ENCODE data around the gene SORCS2.

Gene SORCS2

DNA sequence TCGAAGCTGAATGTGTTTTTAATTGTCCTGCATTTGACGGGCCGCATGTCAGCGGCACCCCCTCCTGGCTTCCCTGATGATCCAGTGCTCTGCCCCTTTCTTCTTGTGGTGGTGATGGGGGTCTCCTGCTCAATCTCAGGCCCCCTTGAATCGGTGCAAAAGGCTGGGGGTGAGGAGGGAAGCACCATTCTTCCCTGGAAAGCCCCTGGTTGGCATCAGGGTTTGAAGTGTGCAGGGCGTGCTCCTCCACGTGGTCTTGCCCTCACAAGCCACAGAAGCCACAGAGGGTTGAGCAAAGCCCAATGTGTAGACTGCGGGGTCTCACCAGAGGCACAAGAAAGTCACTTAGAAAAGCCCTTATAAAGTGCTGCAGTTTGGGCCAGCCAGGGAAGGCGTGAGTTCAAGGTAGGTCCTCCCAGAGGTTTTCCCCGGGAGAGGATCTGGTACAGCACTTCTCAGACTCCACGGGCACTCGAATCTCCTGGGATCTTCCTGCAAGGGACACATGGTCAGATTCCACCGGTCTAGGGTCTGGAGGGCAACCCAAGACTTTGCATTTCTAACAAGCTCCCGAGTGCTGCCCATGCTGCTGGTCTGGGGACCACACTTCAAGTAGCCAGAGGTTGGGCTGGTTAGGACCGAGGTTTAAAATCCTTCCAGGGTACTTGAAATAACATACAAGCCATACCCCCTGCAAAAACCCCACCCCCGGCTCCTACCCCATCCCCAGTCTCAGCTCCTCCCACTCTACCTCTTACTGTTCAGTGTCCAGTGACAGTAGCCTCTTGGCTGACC is 207.3 kb downstream of the SORCS2 start:
- no peak for DNase-seq (ENCODE audit: low read depth in 1 of 2, low spot score in 1 of 2)

DNA sequence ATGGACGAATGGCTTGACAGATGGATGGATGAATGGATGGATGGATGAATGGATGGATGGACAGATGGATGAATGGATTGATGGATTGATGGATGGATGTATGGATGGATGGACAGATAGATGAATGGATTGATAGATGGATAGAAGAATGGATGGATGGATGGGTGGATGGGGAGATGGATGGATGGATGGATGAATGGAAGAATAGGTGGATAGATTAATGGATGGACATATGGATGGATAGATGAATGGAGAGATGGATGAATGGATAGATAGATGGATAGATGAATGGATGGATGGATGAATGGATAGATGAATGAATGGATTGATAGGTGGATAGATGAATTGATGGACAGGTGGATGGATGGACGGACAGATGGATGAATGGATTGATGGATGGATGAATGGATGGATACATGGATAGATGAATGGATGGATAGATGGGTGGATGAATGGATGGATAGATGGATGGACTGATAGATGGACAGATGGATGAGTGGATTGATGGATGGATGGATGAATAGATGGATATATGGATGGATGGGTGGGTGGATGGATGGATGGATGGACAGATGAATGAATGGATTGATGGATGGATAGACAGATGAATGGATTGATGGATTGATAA is 208.4 kb downstream of the SORCS2 start:
- no peak for DNase-seq (ENCODE audit: low read depth in 1 of 2, low spot score in 1 of 2)

DNA sequence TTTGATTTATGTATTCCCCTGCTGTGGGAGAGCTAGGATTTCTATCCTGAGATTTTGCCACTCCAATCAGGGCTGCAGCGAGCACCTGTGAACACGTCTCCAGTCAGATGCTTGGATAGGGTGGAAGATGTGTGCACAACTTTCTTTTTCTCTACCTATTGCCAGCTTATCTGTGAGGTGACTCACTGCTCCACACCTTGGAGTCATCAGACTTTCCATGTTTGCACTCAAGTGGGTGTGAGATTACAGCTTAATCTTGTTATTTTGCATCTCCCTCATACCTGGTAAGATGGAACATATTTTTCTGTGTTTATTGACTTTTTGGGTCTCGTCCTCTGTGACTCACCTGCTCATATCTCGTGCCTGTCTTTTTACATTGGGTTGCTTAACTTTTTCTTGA is 210.2 kb downstream of the SORCS2 start:
- no peak for DNase-seq (ENCODE audit: low read depth in 1 of 2, low spot score in 1 of 2)

DNA sequence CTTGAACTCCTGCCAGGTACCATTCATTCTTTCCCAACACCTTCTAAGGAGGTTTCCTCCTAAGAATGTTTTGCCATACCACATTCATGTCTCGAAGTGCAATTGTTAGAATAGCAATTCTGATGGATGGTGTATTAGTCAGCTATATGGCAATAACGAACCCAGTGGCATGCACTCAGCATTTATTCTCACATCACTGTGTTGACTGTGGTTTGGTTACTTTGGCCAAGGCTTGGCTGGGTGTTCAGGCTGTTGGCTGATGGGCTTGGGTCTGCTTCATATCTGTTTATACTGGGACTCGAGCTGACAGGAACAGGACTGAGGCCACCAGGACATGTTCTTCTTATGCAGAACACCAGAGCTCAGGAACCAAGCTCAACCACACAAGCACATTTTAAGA is 210.7 kb downstream of the SORCS2 start:
- DNase-seq (ENCODE audit: low read depth in 1 of 2, low spot score in 1 of 2): no peak

- no peak for DNase-seq (ENCODE audit: low read depth in 1 of 2, low spot score in 1 of 2)
Observed at GRCh38 chr4:7408166-7408565, 215.8 kb downstream of the SORCS2 start.

DNA sequence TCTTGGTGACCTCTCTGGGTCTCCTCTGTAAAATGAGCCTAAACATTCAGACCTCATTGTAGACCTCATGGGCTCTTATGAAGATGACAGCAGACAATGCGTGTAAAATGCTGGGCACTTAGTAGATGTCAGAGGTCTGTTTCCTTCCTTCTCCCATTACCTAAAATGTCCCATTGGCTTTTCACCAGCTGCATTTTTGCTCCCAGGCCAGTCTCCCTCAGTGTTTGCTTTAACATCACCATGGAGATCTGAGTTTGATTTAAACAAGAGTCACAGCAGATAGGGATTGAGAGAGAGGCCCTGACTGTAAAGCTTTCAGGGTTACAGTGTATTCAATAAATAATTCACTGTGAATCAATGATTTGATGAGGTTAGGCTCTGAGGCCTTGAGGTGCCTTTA is 218.1 kb downstream of the SORCS2 start:
- no peak for DNase-seq (ENCODE audit: low read depth in 1 of 2, low spot score in 1 of 2)

DNA sequence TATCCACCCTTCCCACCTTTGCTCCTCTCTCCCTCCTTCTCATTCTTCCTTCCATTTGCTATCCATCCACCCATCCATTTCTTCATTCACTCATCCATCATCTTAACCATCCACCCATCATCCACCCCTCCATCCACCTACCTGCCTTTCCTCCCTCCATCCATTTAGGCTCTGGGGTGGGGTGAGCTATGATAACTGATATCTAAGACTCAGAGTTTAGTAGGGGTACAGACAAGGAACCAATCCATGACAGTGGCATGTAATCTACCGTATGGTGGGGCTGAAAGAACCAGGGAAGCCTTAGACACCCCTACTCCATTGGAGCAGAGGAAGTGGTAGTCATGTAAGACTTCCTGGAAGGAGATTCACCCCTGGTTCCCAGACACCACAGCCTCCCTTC is 219.2 kb downstream of the SORCS2 start:
- DNase-seq (ENCODE audit: low read depth in 1 of 2, low spot score in 1 of 2): no peak

- no peak for DNase-seq (ENCODE audit: low read depth in 1 of 2, low spot score in 1 of 2)
Observed at GRCh38 chr4:7411896-7412553, 219.7 kb downstream of the SORCS2 start.

DNA sequence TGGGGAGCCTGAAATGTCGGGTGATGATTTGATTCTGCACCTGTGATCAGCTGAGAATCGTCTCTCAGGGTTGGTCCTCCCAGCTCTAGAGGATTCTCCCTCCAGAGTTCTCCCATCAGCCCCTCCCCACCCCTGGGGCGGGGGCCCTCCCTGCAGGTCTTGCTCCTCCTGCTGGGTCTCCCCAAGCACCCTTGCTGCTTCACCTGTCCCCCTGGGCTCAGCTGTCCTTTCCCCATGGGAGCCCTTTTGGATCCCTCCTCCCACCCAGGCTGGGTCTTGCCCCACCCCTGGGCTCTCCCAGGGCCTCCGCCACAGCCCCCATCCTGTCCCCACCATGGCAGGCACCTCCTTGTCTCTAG is 220.2 kb downstream of the SORCS2 start:
- no peak for DNase-seq (ENCODE audit: low read depth in 1 of 2, low spot score in 1 of 2)

- no peak for DNase-seq (ENCODE audit: low read depth in 1 of 2, low spot score in 1 of 2)
Observed at GRCh38 chr4:7414046-7414445, 221.7 kb downstream of the SORCS2 start.

DNA sequence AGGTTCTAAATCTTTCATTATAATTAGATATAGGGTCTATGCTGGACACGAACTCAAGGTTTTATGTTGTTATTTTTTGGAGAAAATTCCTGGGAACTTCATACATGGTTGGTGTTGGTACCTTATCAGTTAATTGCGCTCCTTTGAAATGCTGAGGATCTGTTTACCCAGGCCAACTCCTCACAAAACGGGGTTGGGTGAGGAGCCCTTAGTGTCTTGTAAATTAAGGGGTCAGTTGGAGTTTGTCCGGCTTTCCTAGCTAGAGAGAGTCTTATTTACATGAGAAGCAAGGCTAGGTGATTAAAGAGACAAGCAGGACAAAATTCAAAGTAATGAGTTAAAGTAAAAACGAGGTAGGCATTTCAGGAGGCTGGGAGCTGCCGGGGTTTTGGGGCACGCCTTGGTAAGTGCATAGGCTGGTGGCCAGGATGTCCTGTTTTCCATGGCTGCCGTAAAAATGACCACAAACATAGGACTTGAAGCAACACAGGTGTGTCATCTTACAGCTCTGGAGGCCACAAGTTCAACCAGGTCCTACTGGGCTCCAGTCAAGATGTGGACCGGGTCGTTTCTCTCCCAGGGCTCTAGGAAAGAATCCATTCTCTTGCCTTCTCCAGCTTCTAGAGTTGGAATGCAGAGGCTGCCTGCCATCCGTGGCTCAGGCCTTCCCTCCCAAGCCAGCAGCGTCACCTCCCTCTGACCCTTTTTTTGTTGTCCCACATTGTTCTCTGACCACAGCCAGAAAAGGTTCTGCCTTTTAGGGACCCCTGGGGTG is 222.6 kb downstream of the SORCS2 start:
- DNase-seq (ENCODE audit: low read depth in 1 of 2, low spot score in 1 of 2): no peak

DNA sequence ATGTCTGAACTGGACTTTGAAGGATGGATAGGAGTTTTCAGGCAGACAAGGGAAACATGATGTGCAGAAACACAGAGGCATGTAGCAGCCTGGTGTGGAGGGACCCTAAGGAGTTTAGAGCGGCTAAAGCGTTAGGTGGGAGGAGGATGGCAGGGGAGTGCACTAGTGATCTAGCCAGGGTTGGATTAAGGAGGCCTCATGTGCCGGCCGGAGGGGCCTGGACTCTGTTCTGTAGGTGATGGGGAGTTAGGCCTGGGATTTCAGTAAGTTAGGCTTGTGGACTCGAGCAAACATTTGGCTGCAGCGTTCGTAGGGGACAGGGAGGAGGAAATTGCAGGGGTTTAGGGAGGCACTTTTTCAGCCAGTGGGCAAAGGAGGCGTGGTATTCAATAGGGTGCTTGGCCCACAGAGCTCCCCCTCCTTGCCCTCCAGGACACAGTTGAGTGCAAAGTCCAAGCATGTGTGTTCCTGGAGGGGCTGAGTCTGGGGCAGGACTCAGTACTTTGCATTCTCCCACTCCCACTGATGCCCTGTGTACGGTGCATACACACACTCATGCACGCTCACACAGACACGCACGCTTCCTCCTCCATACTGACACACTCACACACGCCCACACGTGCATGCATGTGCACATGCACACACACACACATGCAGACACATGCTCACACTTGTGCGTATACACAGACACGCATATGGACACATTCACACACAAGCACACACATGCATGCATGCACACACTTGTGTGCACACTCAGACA is 223.8 kb downstream of the SORCS2 start:
- no peak for DNase-seq (ENCODE audit: low read depth in 1 of 2, low spot score in 1 of 2)

GRCh38 chr4:7416745-7417432 is 224.6 kb downstream of the SORCS2 start:
- DNase-seq (ENCODE audit: low read depth in 1 of 2, low spot score in 1 of 2): no peak

GRCh38 chr4:7417639-7418038 is 225.3 kb downstream of the SORCS2 start:
- DNase-seq (ENCODE audit: low read depth in 1 of 2, low spot score in 1 of 2): no peak

- no peak for DNase-seq (ENCODE audit: low read depth in 1 of 2, low spot score in 1 of 2)
Observed at GRCh38 chr4:7418131-7418943, 226.0 kb downstream of the SORCS2 start.

GRCh38 chr4:7419961-7420660 is 227.8 kb downstream of the SORCS2 start:
- no peak for DNase-seq (ENCODE audit: low read depth in 1 of 2, low spot score in 1 of 2)

DNA sequence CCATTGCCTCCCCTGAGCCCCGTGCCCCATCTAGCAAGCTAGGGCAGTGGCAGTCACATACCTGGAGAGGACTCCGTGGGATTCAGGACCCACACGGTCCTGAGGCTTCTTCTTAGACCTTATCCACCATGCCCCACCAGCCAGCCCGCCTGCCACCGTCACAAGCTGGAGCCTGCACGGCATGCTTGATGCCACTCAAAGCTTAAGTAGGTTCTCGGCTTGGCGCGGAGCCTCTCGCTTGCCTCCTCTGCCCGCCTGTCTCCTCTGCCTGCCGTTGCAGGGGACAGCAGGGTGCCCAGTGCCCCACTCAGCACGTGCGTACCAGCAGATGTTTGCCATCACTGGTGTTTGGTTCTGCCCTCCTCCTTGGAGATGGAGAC is 228.3 kb downstream of the SORCS2 start:
- DNase-seq (ENCODE audit: low read depth in 1 of 2, low spot score in 1 of 2): no peak

GRCh38 chr4:7421356-7422150 is 229.2 kb downstream of the SORCS2 start:
- no peak for DNase-seq (ENCODE audit: low read depth in 1 of 2, low spot score in 1 of 2)

Measured in stimulated activated CD4-positive, alpha-beta T cell treated with anti-CD3 and anti-CD28 coated beads, Interleukin-15, amount 100 ng/mL, for 1 hour (primary cell).